H1 (cell line): ENCODE data around the gene PCDHB16.
"Not testable (repeated sequence)": the region's sequence is repeated elsewhere in the genome, so short reads cannot be mapped to it uniquely, and the experiment has no call there.

Experiments used
- CTCF ChIP-seq, 3 experiments: IDR thresholded peaks; 1 replicate in 2 of 3; 2 replicates in 1 of 3; pipeline versions ENCODE4 v1.5.1 to v1.6.1; 2011; ENCODE audit warnings: low read length in 3 of 3, mild to moderate bottlenecking in 3 of 3, inconsistent platforms in 2 of 3, low read depth in 1 of 3, moderate library complexity in 1 of 3; ENCODE audit not compliant: insufficient read depth in 1 of 3; ENCODE audit errors: control extremely low read depth in 1 of 3
- EZH2 ChIP-seq: fragments of 200-600 bp; sonication (generic); IDR thresholded peaks from 2 replicates; pipeline ENCODE4 v1.7.1; 2012; ENCODE audit warnings: low read depth, mild to moderate bottlenecking, moderate library complexity, low read length, inconsistent platforms; ENCODE audit not compliant: severe bottlenecking
- JUN ChIP-seq: IDR thresholded peaks from 2 replicates; pipeline ENCODE4 v1.6.1; 2011; ENCODE audit warnings: low read depth, mild to moderate bottlenecking, improper control_type of control experiment, low read length
- POLR2A ChIP-seq, 2 experiments: IDR thresholded peaks; 1 replicate in 1 of 2; 2 replicates in 1 of 2; pipeline ENCODE4 v1.6.1; 2011; ENCODE audit warnings: low read depth in 2 of 2, low read length in 2 of 2, mild to moderate bottlenecking in 2 of 2; ENCODE audit errors: control extremely low read depth in 1 of 2

- TF ChIP-seq EZH2; CTCF (IDR thresholded peaks at IDR 0.05; ENCODE audit: control extremely low read depth in 1 of 3, insufficient read depth in 1 of 3, low read depth in 1 of 3, low read length in 3 of 3); POLR2A (IDR thresholded peaks at IDR 0.05; ENCODE audit: control extremely low read depth in 1 of 2, low read depth in 2 of 2, low read length in 2 of 2); JUN: not testable (repeated sequence)
Measured at GRCh38 chr5:141210849-141211248, 28.7 kb downstream of the PCDHB16 start.
